RCC 7860 (cell line): ENCODE measurements around the gene OR6K2.
"Not testable (repeated sequence)": the region's sequence is repeated elsewhere in the genome, so short reads cannot be mapped to it uniquely, and the experiment has no call there.

Experiments used
- DNase-seq: peaks from one replicate; pipeline ENCODE4 v3.0.0-alpha.2; 2015; ENCODE audit warnings: low spot score
- FAIRE-seq: peaks from 2 replicates; lab custom pipeline; 2012; peaks lifted over from hg19 to GRCh38; lab: Jason Lieb, UNC

Gene OR6K2, protein sequence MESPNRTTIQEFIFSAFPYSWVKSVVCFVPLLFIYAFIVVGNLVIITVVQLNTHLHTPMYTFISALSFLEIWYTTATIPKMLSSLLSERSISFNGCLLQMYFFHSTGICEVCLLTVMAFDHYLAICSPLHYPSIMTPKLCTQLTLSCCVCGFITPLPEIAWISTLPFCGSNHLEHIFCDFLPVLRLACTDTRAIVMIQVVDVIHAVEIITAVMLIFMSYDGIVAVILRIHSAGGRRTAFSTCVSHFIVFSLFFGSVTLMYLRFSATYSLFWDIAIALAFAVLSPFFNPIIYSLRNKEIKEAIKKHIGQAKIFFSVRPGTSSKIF

DNA sequence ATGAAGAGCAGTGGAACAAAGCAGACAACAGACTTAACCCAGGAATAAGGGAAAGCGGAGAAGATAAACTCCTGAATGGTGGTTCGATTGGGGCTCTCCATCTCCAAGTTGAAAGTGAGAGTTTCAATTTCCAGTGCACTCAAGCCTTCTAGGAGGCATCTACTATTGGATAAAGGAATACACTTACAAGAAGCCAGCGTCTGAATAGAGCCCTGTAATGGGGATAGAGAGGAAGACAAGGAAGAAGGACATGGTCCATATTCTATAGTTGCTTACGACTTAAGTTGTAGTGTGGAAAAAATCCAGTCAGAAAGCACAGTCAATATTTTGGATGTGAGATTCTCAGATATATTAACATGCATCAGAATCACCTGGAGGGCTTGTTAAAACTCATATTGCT lies at the start of gene OR6K2:
Gene OR6K2 (minus strand): TSS at position 101 of the 400 bp plus-strand sequence. CDS start 0 bp downstream, at position 101.
- no peak for DNase-seq
- FAIRE-seq = no peak

DNA sequence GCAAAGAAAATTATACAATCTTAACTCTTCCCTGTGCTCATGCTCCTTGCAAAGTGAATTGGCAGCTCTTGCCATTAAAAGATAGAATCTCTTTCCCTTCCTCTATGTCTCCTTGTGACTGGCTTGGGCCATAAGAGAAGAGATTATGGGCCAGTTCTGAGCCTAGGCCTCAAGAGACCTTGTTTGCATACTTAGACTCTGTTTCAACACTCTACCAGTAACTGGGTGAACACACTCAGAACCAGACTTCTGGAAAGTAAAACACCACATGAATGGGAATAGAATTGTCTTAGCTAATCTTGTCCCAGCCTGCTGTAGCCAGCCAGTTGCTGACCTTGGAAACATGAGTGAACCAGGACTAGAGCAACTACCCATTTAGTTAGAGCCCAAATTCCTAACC lies 35.4 kb upstream of the OR6K2 start:
- DNase-seq (no peak), FAIRE-seq (no peak)

DNA sequence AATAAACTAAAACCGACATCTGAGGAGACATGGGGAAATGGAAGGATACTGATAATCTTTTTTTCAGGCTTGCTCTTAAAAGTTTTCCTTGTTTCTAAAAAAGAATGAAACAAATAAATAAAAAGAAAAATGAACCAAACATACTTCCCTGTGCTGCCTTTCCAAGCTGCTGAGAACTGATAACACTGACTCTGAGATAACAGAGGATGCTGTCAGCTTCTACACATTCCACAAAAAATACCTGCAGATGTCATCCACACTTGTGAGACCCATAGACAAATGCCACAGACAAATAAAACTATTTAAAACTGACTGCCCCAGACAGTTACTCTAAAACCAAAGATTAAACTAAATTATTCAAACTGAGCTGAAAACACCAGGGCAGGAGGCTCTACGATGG lies 32.1 kb upstream of the OR6K2 start:
- FAIRE-seq (no peak), DNase-seq (no peak)

DNA sequence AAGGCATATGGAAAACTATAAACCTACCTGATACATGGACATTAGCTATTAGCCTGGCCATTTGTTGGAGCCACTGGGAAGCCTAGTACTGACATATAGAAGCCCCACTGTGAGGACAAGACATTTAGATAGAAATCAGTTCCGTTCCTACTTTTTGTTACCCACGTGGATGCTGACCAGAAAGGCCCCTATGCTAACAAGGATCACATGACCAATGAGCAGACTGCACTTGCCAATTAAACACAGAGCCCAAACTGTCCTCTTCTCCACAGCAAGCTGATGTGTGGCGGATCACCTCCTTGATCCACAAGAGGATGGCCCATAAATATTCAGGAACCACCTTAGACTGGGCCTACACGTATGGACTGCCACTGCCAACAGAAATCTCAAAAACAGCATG lies 31.3 kb upstream of the OR6K2 start:
- DNase-seq = no peak
- no peak for FAIRE-seq

DNA sequence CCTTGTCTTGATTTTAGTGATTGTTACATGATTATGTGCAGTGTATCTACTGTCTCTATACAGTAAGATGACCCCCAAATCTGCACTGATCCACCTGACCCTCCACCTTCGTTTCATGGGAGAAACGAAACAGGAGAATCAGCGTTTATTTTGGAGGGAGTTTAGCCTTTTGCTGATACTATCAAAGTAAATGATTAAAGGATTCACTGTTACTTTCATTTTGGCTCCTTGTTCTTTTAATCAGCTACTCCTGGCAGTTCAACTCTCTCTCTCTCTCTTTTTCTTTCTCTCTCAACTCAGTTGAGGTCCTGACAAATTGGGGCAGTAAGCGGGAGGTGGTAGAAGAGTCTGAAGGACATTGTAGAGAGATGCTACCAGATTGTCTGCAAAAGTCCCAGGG lies 30.0 kb upstream of the OR6K2 start:
- no peak for DNase-seq
- FAIRE-seq = no peak

DNA sequence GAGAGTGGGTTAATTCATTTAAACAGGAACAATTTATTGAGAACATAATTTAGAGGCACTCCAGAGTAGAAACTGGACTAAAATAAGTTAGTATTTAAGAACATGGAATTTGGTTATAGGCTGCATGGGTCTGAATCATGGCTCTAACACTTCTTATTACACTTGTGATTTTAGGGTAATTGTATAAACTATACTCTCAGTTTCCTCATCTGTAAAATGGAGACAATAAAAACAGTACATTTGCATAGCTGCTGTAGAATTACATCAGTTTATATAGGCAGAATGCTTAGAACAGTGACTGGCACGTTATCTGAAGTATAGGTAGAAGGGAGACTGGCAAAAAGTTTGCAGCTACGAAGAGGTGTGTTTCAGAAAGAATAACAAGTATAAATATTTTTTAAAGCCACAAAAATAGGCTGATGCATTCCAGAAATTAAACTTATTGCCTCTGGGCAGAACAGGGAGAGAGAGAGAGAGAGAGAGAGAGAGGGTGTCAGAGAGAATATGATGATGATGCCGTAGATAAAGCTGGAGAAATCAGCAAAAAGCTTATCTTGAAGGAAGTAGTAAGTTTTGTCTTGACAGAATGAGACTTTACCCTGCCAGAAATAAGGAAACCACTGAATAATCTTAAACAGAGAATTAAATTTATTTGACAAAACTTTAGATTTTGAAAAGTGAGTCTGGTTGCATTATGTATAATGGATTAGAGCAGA lies 28.2 kb upstream of the OR6K2 start:
- FAIRE-seq = no peak
- DNase-seq = no peak

DNA sequence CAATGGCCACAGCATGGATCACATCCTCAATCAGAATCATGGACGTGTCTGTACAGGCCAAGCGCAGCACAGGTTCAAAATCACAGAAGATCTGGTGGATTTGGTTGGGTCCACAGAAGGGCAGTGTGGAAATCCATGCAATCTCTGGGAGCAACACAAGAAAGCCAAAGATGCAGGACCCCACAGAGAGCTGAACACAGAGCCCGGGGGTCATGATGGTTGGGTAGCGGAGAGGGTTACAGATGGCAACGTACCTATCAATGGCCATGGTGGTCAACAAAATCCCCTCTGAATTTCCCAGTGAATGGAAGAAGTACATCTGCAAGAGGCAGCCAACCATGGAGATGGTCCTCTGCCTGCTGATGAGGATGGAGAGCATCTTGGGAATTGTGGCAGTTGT lies 24.0 kb upstream of the OR6K2 start:
- DNase-seq (no peak), FAIRE-seq (no peak)

DNA sequence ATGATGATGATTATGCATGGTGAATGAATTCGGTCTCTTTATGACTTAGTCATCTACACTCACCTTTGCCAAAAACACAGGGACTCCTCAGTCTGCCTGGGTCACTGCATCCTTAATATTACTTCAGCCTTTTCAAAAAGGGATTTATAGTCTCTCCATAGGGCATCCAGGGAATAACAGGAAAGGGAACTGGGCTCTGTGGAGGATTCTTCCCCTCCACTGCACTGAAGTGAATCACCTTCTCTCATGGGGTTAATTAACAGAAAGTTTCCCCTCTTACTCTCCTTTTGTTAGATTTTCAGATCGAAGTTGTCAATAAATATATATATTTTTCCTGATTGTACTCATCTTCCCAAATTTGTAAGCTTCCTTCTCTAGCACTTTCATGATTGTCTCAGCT lies 20.2 kb upstream of the OR6K2 start, which contains the start of gene OR6K3:
Gene OR6K3 (minus strand): TSS at position 101 of the 400 bp plus-strand sequence. CDS start 2,605 bp downstream, outside the sequence.
- FAIRE-seq (no peak), DNase-seq (no peak)

DNA sequence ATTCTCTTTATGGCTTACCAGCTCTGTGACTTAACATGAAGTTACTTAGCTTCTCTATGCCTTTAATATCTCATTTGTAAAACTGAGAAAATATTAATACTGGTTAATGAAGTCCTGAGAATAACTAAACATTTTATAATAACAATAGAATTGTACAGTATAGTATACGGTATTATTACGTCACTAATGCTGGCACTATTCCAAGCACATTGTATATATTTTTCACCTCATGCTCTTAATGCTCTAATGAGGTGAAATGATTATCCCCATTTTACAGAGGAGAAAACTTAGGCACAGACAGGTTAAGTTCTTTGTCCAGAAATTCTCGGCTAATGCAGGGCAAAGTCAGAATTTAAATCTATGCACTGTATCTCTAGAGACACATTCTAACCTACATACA lies 19.2 kb upstream of the OR6K2 start:
- no peak for DNase-seq
- no peak for FAIRE-seq

DNA sequence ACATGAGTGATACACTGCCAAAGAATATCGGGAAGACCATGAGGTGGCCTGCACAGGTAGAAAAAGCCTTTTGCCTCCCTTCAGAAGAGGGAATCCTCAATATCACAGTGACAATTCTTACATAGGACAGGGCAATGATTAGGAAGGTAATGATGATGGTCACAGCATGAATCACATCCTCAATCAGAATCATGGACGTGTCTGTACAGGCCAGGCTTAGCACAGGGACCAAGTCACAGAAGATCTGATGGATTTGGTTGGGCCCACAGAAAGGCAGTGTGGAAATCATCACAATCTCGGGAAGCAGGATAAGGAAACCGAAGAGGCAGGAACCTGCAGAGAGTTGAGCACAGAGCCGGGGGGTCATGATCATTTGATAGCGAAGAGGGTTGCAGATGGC lies 16.9 kb upstream of the OR6K2 start:
- DNase-seq (no peak), FAIRE-seq (no peak)

DNA sequence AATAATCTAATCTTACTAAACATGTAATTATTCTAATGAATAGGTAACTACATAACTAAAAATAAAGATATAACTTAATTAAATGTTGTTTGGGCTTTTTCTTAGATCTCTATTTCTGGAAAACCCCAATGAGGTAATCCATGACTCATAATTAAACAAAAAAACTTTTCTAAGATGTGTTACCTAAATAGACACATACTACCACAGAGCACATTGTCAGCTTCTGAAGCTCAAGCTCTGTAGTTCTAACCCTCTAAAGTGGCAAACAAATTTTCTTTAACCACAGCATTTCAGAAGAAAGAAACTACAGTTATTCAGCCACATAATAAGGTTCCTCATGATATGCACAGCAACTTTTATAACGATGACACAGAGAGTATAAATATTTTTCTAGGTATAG lies 15.9 kb upstream of the OR6K2 start:
- FAIRE-seq (no peak), DNase-seq (no peak)

DNA sequence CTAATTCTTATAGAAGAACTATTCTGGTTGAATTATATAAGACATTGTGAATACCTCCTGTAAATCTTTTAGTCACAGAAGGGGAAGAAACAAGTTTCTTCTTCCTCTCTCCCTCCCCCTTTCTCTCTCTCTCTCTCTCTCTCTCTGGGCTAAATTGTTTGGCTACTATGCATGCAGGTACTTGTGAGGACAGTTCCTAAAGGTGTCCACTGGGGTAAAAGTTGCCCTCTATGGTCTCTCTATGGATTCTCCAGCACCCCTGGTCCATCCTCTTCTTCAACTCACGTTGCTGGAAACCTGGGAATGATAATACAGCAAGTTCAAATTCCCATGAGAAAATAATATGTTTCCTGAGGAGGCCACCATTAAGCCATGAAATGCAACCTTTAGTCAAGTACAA lies 14.3 kb upstream of the OR6K2 start:
- DNase-seq (no peak), FAIRE-seq (no peak)

DNA sequence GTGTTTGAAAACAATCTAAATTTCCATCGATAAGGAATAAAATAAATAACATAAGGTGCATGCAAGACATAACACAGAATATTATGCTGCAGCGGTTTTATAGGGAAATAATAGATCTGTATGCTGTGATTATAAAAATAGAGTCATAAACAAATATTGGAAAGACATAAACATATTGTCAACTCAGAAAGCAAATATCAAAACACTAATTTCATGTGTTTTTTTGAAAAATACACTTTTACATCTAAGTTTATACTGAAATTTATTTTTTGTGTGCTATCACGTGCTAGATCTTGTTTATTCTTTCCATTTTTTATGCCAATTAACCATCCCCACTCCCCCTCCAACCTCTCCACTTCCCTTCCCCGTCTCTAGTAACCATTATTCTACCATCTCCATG lies 10.6 kb upstream of the OR6K2 start:
- FAIRE-seq (no peak), DNase-seq (no peak)

DNA sequence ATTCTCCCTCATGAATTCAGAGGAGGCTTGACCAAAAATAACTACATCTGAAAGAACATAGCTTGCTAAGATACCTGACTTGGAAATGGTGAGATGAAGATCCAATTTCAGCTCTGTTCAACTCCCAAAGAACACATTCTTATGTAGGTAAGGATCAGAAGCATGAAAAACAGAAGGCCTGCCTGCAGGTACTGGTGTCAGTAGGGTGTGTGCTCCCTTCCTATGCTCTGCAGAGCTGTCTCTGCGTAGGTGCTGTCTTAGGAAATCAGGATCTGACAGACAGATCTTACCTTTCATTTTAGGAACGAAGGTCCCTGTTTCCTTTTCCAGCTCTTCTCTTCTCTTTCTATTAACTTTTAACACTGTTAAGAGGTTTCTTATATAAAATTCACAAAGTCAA lies 5.6 kb upstream of the OR6K2 start:
- DNase-seq (no peak), FAIRE-seq (no peak)

DNA sequence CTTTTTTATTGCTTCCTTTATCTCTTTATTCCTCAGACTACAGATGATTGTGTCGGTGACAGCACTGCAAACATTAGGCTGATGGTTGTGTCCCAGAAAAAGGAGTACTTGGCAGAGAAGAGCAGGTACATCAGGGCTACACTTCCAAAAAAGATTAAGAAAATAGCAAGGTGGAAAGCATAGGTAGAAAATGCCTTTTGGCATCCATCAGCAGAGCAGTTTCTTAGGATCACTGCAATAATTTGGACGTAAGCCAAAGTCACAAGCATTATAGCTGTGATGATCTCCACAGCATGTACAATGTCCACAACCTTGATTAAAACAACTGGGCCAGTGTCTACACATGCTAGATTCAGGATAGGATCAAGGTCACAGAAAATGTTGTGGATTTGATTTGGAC lies 5.9 kb downstream of the OR6K2 start:
- FAIRE-seq = no peak
- no peak for DNase-seq

DNA sequence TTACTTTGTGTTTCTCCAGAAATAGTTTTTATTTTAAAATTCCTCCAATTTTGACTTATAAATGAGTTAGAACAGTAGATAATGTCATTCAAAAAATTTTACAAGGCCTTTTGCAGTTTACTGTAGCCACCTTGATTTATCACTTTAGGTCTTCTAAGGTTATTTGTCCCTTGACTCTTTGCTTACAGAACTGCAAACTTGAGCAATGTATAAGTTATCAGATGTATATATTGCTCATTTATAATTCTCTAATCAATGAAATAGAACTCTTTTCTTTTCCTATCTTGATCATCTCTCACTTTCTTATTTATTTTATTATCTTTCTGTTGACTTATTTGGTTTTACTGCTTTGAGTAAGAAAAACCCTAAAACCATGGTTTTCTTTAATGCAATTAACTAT lies 8.1 kb downstream of the OR6K2 start:
- DNase-seq (no peak), FAIRE-seq (no peak)

DNA sequence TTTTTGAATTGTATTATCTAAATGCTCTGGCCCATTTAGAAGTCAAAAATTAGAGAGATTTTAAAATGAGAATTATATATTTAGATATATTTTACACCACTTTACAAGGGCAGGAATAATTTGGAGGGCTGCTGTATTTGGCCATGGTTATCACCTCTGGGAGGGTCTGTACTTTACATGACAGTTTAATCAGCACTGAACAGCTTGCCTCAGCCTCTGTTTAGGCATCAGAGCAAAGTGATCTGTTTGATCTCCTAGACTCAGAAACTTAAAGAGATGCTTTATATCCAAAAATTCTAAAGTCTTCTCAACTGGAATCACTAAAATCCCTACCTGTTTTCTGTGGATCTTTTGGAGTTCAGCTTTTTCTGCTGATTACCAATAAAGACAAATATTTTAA lies 8.5 kb downstream of the OR6K2 start:
- FAIRE-seq (no peak), DNase-seq (no peak)

DNA sequence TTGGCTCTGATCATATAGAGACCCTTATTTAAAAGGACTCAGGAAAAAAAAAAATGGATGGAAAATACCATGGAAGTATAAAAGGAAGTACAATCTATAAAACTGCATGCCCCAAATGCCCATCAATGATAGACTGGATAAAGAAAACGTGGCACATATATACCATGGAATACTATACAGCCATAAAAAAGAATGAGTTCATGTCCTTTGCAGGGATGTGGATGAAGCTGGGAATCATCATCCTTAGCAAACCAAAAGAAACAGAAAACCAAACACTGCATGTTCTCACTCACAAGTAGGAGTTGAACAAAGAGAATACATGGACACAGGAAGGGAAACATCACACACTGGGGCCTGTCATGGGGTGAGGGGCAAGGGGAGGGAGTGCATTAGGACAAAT lies 9.3 kb downstream of the OR6K2 start:
- not testable (repeated sequence) for DNase-seq, FAIRE-seq

DNA sequence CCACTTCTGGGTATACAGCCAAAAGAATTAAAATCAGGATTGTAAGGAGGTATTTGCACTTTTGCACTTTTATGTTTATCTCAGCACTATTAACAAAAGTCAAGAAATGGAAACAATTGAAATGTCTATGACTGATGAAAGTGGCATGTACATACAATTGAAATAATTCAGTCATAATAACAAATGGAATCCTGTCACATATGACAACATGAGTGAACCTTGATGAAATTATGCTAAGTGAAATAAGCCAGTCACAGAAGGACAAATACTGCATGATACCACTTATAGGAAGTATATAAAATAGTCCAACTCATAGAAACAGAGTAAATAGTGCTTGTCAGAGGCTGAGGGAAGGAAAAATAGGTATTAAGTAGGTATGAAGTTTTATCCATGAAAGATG lies 10.6 kb downstream of the OR6K2 start:
- FAIRE-seq = no peak
- DNase-seq = no peak

DNA sequence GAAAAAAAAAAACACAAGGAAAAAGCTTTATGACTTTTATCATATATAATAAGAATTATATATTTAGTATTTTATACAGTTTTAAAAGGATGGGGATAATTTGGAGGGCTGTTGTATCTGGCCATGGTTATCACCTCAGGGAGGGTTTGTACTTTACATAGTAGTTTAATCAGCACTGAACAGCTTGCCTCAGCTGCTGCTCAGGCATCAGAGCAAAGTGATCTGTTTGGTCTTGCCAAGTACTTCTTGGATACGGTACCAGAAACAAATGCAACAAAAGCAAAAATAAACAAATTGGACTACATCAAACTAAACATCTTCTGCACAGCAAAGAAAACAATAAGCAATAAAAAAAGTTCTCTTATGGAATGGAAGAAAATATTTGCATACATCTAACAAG lies 11.3 kb downstream of the OR6K2 start:
- DNase-seq (no peak), FAIRE-seq (no peak)

DNA sequence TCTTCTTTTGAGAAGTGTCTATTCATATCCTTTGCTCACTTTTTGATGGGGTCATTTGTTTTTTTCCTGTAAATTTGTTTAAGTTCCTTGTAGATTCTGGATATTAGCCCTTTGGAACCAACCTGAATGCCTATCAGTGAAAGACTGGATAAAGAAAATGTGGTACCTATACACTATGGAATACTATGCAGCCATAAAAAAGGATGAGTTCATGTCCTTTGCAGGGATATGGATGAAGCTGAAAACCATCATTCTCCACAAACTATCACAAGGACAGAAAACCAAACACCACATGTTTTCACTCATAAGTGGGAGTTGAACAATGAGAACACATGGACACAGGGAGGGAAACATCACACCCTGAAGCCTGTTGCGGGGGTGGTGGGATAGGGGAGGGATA lies 12.1 kb downstream of the OR6K2 start:
- FAIRE-seq, DNase-seq: not testable (repeated sequence)

DNA sequence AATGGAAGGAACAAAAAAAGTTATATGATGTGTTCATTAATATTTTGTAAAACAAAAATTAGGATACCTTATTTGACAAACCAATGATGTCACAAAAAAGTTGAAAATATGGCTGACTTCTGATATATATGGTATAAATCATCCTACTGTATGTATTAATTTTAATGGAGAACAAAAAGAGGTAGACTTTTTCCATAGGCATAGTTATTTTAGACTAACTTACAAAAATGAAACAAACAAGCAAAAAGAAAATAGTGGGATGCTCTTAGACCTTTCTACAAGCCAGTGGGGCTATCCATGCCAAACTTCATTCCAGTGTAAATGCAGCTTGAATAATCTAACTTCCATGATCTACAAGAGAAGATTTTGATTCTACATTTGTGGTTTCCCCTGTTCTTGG lies 13.4 kb downstream of the OR6K2 start:
- no peak for DNase-seq
- FAIRE-seq = no peak
